ENCODE data around the gene LEF1.

LEF1 gene

DNA sequence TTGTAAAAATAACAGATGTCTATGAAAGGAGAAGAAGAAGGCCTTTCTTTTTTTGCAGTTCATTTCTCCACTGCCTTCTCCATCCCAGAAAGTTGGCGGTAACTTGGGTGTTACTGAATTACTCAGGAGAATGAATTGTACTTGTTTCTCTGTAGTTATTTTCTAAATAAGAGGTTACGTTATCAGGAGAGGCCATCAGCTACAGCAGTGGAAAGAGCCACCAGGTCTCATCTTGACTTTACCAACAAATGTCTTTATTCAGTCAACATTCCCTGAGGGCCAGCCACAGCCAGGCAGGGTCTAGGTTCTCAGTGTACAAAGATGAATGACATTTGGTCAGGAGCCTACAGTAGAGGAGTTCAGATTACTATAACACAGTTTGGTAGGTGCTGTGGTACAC, 170.9 kb downstream of the LEF1 start:
- no peak for DNase-seq (ENCODE audit: low read depth)
